ENCODE results near the gene ZNF219. TPM values are rescaled to one million over a fixed set of nuclear protein-coding genes. Genes with fewer than 3 reads are reported as not detected.

The ZNF219 gene
- total RNA-seq, 1 experiment from 2014 or later, result 84.5 TPM

- Mint-ChIP-seq H3K4me1 (peaks cover 66 to 74% of the 10 kb centered on the region in 2 experiments), H3K36me3 (ENCODE audit: insufficient read depth in 1 of 3, low read depth in 3 of 3) (0 out of 7 replicates have a peak, but pooled peaks cover 0 to 3% (median 0%) of the 10 kb centered on the region in 3 experiments), H3K27me3 (ENCODE audit: low read depth) (no peaks in the 10 kb centered on the region; the same call in 1 of the 2 replicates), H3K9me3 (no peaks in the 10 kb centered on the region; a peak in 1 of 5 replicates), H3K27ac (peak overlapping the region; percentile 67 to 98 (median 96)), H3K4me3 (peak overlapping the region; percentile 83 to 99)
- Histone ChIP-seq H4K20me1 (ENCODE audit: control insufficient read depth, insufficient read depth, insufficient read length) (peaks cover 3% of the 10 kb centered on the region), H3K27ac (ENCODE audit: insufficient read length, low read depth, low read length) (no peak overlapping the region), H2BK120ac (ENCODE audit: low read depth, low read length, poor library complexity, severe bottlenecking) (no peak overlapping the region), H3K9me3 (ENCODE audit: control insufficient read depth, low read depth, low read length) (no peaks in the 10 kb centered on the region), H3K56ac (ENCODE audit: insufficient read length, low read depth, low read length) (no peak overlapping the region), H3K79me2 (ENCODE audit: insufficient read depth, low read length) (no peaks in the 10 kb centered on the region; the same call in 1 of the 2 replicates), H2AFZ (ENCODE audit: low read length) (no peak overlapping the region), H3K4me2 (ENCODE audit: insufficient read depth, insufficient read length, low read length) (peak overlapping the region; percentile 89), H4K8ac (replicated peaks; ENCODE audit: insufficient read length, low read depth, low read length) (no peak overlapping the region), H2BK12ac (ENCODE audit: insufficient read length, low read depth, low read length) (no peak overlapping the region), H3K9ac (ENCODE audit: extremely low read depth, insufficient read length, low read length) (peak overlapping the region; percentile 10), H3T11ph (ENCODE audit: low read length) (no peak overlapping the region), H3K4ac (ENCODE audit: low read depth, low read length) (no peak overlapping the region), H4K5ac (ENCODE audit: insufficient read length, low read depth, low read length) (no peak overlapping the region), H3K23ac (ENCODE audit: insufficient read length, low read depth, low read length) (no peak overlapping the region), H3K18ac (ENCODE audit: insufficient read length, low read depth, low read length) (no peak overlapping the region), H2BK5ac (ENCODE audit: insufficient read length, low read length) (no peak overlapping the region), H3K14ac (ENCODE audit: insufficient read depth, low read length) (no peak overlapping the region), H2AK5ac (ENCODE audit: insufficient read length, low read length) (no peak overlapping the region), H3K27me3 (ENCODE audit: insufficient read depth, low read length) (no peaks in the 10 kb centered on the region), H2BK15ac (ENCODE audit: low read depth, low read length) (no peak overlapping the region), H3K4me1 (ENCODE audit: insufficient read depth, low read length) (peaks cover 14% of the 10 kb centered on the region; the same call in 1 of the 2 replicates), H3K79me1 (ENCODE audit: insufficient read depth, low read depth, low read length, poor library complexity, severe bottlenecking) (no peaks in the 10 kb centered on the region), H4K91ac (ENCODE audit: insufficient read length, low read depth, low read length) (no peak overlapping the region), H2BK20ac (ENCODE audit: low read depth, low read length, poor library complexity, severe bottlenecking) (no peak overlapping the region), H3K23me2 (ENCODE audit: insufficient read length, low read depth, low read length, poor library complexity, severe bottlenecking) (peaks cover 18% of the 10 kb centered on the region)
- WGBS (ENCODE audit: extremely low coverage, insufficient read length, low lambda C conversion rate), result no CpG with 5 or more reads among the region's 9 CpGs
- TF ChIP-seq, protein P1, sequence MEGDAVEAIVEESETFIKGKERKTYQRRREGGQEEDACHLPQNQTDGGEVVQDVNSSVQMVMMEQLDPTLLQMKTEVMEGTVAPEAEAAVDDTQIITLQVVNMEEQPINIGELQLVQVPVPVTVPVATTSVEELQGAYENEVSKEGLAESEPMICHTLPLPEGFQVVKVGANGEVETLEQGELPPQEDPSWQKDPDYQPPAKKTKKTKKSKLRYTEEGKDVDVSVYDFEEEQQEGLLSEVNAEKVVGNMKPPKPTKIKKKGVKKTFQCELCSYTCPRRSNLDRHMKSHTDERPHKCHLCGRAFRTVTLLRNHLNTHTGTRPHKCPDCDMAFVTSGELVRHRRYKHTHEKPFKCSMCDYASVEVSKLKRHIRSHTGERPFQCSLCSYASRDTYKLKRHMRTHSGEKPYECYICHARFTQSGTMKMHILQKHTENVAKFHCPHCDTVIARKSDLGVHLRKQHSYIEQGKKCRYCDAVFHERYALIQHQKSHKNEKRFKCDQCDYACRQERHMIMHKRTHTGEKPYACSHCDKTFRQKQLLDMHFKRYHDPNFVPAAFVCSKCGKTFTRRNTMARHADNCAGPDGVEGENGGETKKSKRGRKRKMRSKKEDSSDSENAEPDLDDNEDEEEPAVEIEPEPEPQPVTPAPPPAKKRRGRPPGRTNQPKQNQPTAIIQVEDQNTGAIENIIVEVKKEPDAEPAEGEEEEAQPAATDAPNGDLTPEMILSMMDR (conservative IDR thresholded peaks at IDR 0.05), result no peak
- no peak for DNase-seq
Measured at GRCh38 chr14:21103411-21103709, 4.9 kb upstream of the ZNF219 start.

All from H9 (cell line).